ENCODE data around the gene C1QTNF3. TPM values are rescaled to one million over a fixed set of nuclear protein-coding genes. Genes with fewer than 3 reads are reported as not detected.

The C1QTNF3 gene
- total RNA-seq, 4 donors from 2014 or later: 0.53 to 5.1 (median 1.6) TPM

GRCh38 chr5:34042321-34042720, 692 bp downstream of the C1QTNF3 start:
- Histone ChIP-seq H3K9me3 (no peaks in the 10 kb centered on the region), H3K27me3 (no peaks in the 10 kb centered on the region), H3K27ac (peak overlapping the region in 1 of 4 donors; percentile 29), H3K36me3 (no peaks in the 10 kb centered on the region), H3K4me3 (peak overlapping the region in 1 of 4 donors; percentile 46), H3K4me1 (peaks cover 0 to 35% (median 4%) of the 10 kb centered on the region in 3 donors)
- no peak for TF ChIP-seq POLR2A (IDR thresholded peaks at IDR 0.05)
- TF ChIP-seq CTCF (IDR thresholded peaks at IDR 0.05): no peak
- intact Hi-C loops (cut with DNase I): no loop called here
- no peak for DNase-seq
- WGBS, 2 donors: 58 to 84% methylated on average over 7 of the region's 7 CpGs

- intact Hi-C loops (cut with DNase I): no loop called here
- Histone ChIP-seq H3K27me3 (no peaks in the 10 kb centered on the region), H3K4me3 (no peak overlapping the region), H3K27ac (no peak overlapping the region), H3K36me3 (no peaks in the 10 kb centered on the region), H3K9me3 (no peaks in the 10 kb centered on the region), H3K4me1 (peaks cover 0 to 35% (median 4%) of the 10 kb centered on the region in 3 donors)
- WGBS, 2 donors: 89% methylated on average over 1 of the region's 1 CpG
- no peak for DNase-seq
- no peak for TF ChIP-seq CTCF (IDR thresholded peaks at IDR 0.05)
- no peak for TF ChIP-seq POLR2A (IDR thresholded peaks at IDR 0.05)
Measured at GRCh38 chr5:34041247-34041972, 1.6 kb downstream of the C1QTNF3 start.

- no peak for TF ChIP-seq CTCF (IDR thresholded peaks at IDR 0.05)
- no peak for TF ChIP-seq POLR2A (IDR thresholded peaks at IDR 0.05)
- no peak for DNase-seq
- intact Hi-C loops (cut with DNase I): no loop called here
Measured at GRCh38 chr5:34040472-34040871, 2.5 kb downstream of the C1QTNF3 start.

GRCh38 chr5:34039398-34040157, 3.4 kb downstream of the C1QTNF3 start:
- no peak for TF ChIP-seq CTCF (IDR thresholded peaks at IDR 0.05)
- no peak for TF ChIP-seq POLR2A (IDR thresholded peaks at IDR 0.05)
- Histone ChIP-seq H3K27ac (no peak overlapping the region), H3K4me1 (peaks cover 0 to 21% (median 0%) of the 10 kb centered on the region in 3 donors), H3K4me3 (no peak overlapping the region), H3K9me3 (no peaks in the 10 kb centered on the region), H3K36me3 (peaks cover 0 to 12% (median 0%) of the 10 kb centered on the region in 3 donors), H3K27me3 (no peaks in the 10 kb centered on the region)
- DNase-seq: no peak
- intact Hi-C loops (cut with DNase I): no loop called here
- 83 to 90% methylated on average over 10 of the region's 10 CpGs for WGBS, 2 donors

More at GRCh38 chr5:34040472-34040871, 2.5 kb downstream of the C1QTNF3 start:
- H3K27me3 ChIP-seq: no peaks in the 10 kb centered on the region
- H3K4me3 ChIP-seq: no peak overlapping the region
- WGBS, 2 donors: 62 to 66% methylated on average over 3 of the region's 3 CpGs
- H3K4me1 ChIP-seq: peaks cover 0 to 26% (median 0%) of the 10 kb centered on the region in 3 donors
- H3K36me3 ChIP-seq: peaks cover 0 to 3% (median 0%) of the 10 kb centered on the region in 3 donors
- H3K27ac ChIP-seq: no peak overlapping the region
- no peaks in the 10 kb centered on the region for H3K9me3 ChIP-seq

- Histone ChIP-seq H3K4me3 (no peak overlapping the region), H3K4me1 (peaks cover 0 to 19% (median 0%) of the 10 kb centered on the region in 3 donors), H3K36me3 (peaks cover 0 to 16% (median 0%) of the 10 kb centered on the region in 3 donors), H3K27me3 (no peaks in the 10 kb centered on the region), H3K27ac (no peak overlapping the region), H3K9me3 (no peaks in the 10 kb centered on the region)
- TF ChIP-seq POLR2A (IDR thresholded peaks at IDR 0.05) (no peak), CTCF (IDR thresholded peaks at IDR 0.05) (no peak)
- intact Hi-C loops (cut with DNase I): no loop called here
- no peak for DNase-seq
- 92 to 95% methylated on average over 4 of the region's 4 CpGs for WGBS, 2 donors
Measured at GRCh38 chr5:34038838-34039237, 4.2 kb downstream of the C1QTNF3 start.

Measured in esophagus squamous epithelium (tissue), 5 donors.